WTC11 (cell line): ENCODE data around the gene CLDN14. TPM values are rescaled to one million over a fixed set of nuclear protein-coding genes. Genes with fewer than 3 reads are reported as not detected.

Experiments used
- ATAC-seq: fragments of 200-7000 bp; cut with Tn5 transposase; 2 replicates; pipeline ENCODE4 v1.10.0; 2021; ENCODE audit warnings: mild to moderate bottlenecking, moderate library complexity
- CTCF ChIA-PET: fragments of 300-600 bp; sonication (Branson Sonifier 250); formaldehyde crosslinking; loops from one replicate; lab custom pipeline; 2021; ENCODE audit warnings: antibody characterized with exemption; lab: Charles Lee
- POLR2A ChIA-PET: fragments of 350-600 bp; sonication (Branson Sonifier 250); formaldehyde crosslinking; loops from one replicate; lab custom pipeline; 2021; ENCODE audit warnings: antibody characterized with exemption; lab: Charles Lee
- DNase-seq: peaks from one replicate; pipeline ENCODE4 v3.0.0; 2021; ENCODE audit warnings: low spot score
- H3K27ac Mint-ChIP-seq: 2 replicates; pipeline ENCODE4 v1.8.0; 2021; ENCODE audit warnings: mixed read lengths
- H3K27me3 Mint-ChIP-seq: 2 replicates; pipeline ENCODE4 v1.8.0; 2021; ENCODE audit warnings: low read depth, mild to moderate bottlenecking, moderate library complexity, mixed read lengths
- H3K36me3 Mint-ChIP-seq: 2 replicates; pipeline ENCODE4 v1.8.0; 2021; ENCODE audit warnings: mixed read lengths
- H3K4me1 Mint-ChIP-seq: 2 replicates; pipeline ENCODE4 v1.8.0; 2022; ENCODE audit warnings: mixed read lengths
- H3K4me3 Mint-ChIP-seq: 2 replicates; pipeline ENCODE4 v1.8.0; 2021; ENCODE audit warnings: mild to moderate bottlenecking, moderate library complexity, mixed read lengths
- H3K9me3 Mint-ChIP-seq: 2 replicates; pipeline ENCODE4 v1.8.0; 2021; ENCODE audit warnings: mixed read lengths
- AR ChIP-seq: fragments of 250-450 bp; sonication (Bioruptor Pico); IDR thresholded peaks from 2 replicates; pipeline ENCODE4 v1.9.0; 2021; ENCODE audit warnings: mild to moderate bottlenecking
- ATF6 ChIP-seq: sonication (generic); formaldehyde crosslinking; IDR thresholded peaks from 2 replicates; pipeline ENCODE4 v1.8.1; 2023; ENCODE audit warnings: mild to moderate bottlenecking, missing genetic modification reagents
- ERG ChIP-seq: fragments of 250-450 bp; sonication (Bioruptor Pico); IDR thresholded peaks from 2 replicates; pipeline ENCODE4 v1.8.0; 2021; ENCODE audit warnings: mild to moderate bottlenecking
- GABPB1 ChIP-seq: sonication (generic); formaldehyde crosslinking; IDR thresholded peaks from 2 replicates; pipeline ENCODE4 v1.8.1; 2023; ENCODE audit warnings: mild to moderate bottlenecking, missing genetic modification reagents
- GRHL2 ChIP-seq: fragments of 250-450 bp; sonication (Bioruptor Pico); IDR thresholded peaks from 2 replicates; pipeline ENCODE4 v1.8.0; 2022; ENCODE audit warnings: mild to moderate bottlenecking, moderate library complexity; ENCODE audit not compliant: insufficient replicate concordance, severe bottlenecking
- IRF2 ChIP-seq: sonication (generic); formaldehyde crosslinking; IDR thresholded peaks from 2 replicates; pipeline ENCODE4 v1.8.0; 2022; ENCODE audit warnings: low read depth, missing genetic modification reagents, borderline replicate concordance
- JUN ChIP-seq: sonication (generic); formaldehyde crosslinking; IDR thresholded peaks from 2 replicates; pipeline ENCODE4 v1.8.0; 2023; ENCODE audit warnings: mild to moderate bottlenecking, missing genetic modification reagents
- NR1H2 ChIP-seq: sonication (generic); formaldehyde crosslinking; IDR thresholded peaks from 2 replicates; pipeline ENCODE4 v1.9.0; 2021; ENCODE audit warnings: mild to moderate bottlenecking, moderate library complexity, missing genetic modification reagents
- RORB ChIP-seq: fragments of 250-450 bp; sonication (Bioruptor Pico); IDR thresholded peaks from 2 replicates; pipeline ENCODE4 v1.9.0; 2021; ENCODE audit warnings: mild to moderate bottlenecking
- SMAD4 ChIP-seq: sonication (generic); formaldehyde crosslinking; IDR thresholded peaks from 2 replicates; pipeline ENCODE4 v1.8.0; 2022; ENCODE audit warnings: mild to moderate bottlenecking, missing genetic modification reagents
- STAT6 ChIP-seq: sonication (generic); formaldehyde crosslinking; conservative IDR thresholded peaks from 2 replicates; pipeline ENCODE4 v1.8.1; 2023; ENCODE audit warnings: mild to moderate bottlenecking, low read depth, missing genetic modification reagents, moderate library complexity
- TCF7 ChIP-seq: sonication (generic); formaldehyde crosslinking; IDR thresholded peaks from 2 replicates; pipeline ENCODE4 v1.8.0; 2022; ENCODE audit warnings: mild to moderate bottlenecking, low read depth, missing genetic modification reagents, moderate library complexity
- TEAD4 ChIP-seq: sonication (generic); formaldehyde crosslinking; IDR thresholded peaks from 2 replicates; pipeline ENCODE4 v1.8.0; 2022; ENCODE audit warnings: mild to moderate bottlenecking, missing genetic modification reagents
- ZBTB21 ChIP-seq: sonication (generic); formaldehyde crosslinking; IDR thresholded peaks from 2 replicates; pipeline ENCODE4 v1.8.1; 2023; ENCODE audit warnings: mild to moderate bottlenecking, missing genetic modification reagents, borderline replicate concordance
- ZNF219 ChIP-seq: sonication (generic); formaldehyde crosslinking; IDR thresholded peaks from 2 replicates; pipeline ENCODE4 v1.8.0; 2023; ENCODE audit warnings: missing genetic modification reagents, mild to moderate bottlenecking, borderline replicate concordance
- ZNF317 ChIP-seq: sonication (generic); formaldehyde crosslinking; IDR thresholded peaks from 2 replicates; pipeline ENCODE4 v1.8.1; 2023; ENCODE audit warnings: low read depth, mild to moderate bottlenecking, moderate library complexity, missing genetic modification reagents, borderline replicate concordance
- total RNA-seq: library from RNA; stranded (reverse); gene quantifications from 3 replicates; pipeline ENCODE4 v1.2.3, GENCODE V29; 2021
- TF ChIP-seq, protein P1 (sequence below): fragments of 250-450 bp; sonication (Bioruptor Pico); IDR thresholded peaks from 2 replicates; pipeline ENCODE4 v1.9.0; 2021; ENCODE audit warnings: moderate library complexity, mild to moderate bottlenecking, inconsistent platforms, borderline replicate concordance
- TF ChIP-seq, protein P2 (sequence below): fragments of 200-600 bp; IDR thresholded peaks from 2 replicates; pipeline ENCODE4 v1.8.0; 2022; ENCODE audit warnings: antibody characterized with exemption
- TF ChIP-seq, protein P3 (sequence below): sonication (generic); formaldehyde crosslinking; IDR thresholded peaks from 2 replicates; pipeline ENCODE4 v1.8.1; 2022; ENCODE audit warnings: mild to moderate bottlenecking, moderate library complexity, missing genetic modification reagents
- TF ChIP-seq, protein P4 (sequence below): sonication (generic); formaldehyde crosslinking; IDR thresholded peaks from 2 replicates; pipeline ENCODE4 v1.8.1; 2022; ENCODE audit warnings: missing genetic modification reagents, borderline replicate concordance

CLDN14 gene
- total RNA-seq, 1 experiment from 2014 or later = not detected

DNA sequence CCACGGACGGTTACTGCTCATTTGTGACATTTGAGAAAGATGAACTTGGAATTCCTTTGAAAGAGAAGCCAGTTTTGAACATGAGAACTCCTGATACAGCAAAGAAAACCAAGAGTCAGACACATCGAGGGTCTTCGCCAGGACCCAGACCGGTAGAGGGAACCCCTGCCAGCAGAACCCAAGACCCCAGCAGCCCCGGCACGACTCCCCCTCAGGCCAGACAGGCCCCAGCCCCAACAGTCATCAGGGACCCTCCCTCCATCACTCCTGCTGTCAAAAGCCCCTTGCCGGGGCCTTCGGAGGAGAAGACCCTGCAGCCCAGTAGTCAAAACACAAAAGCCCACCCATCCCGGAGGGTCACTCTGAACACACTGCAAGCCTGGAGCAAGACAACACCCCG, 67.0 kb downstream of the CLDN14 start (continued):
- TF ChIP-seq ATF6 (CRISPR knock-in tag) = no peak
- no peak for TF ChIP-seq RORB (CRISPR knock-in tag)
- TF ChIP-seq AR (CRISPR knock-in tag) = no peak
- TF ChIP-seq ZNF317 (CRISPR knock-in tag) = no peak
- no peak for TF ChIP-seq ERG
- no peak for TF ChIP-seq NR1H2
- TF ChIP-seq, all 79 proteins: peak for 0

GRCh38 chr21:36411301-36411700, 68.6 kb downstream of the CLDN14 start:
- no peak for DNase-seq
- CTCF ChIA-PET = interaction anchor here (0.6 to 0.7 kb wide), 2 partner anchors 8 to 159 kb away, joined by 3 to 5 read pairs; no protein-coding TSS in a partner anchor
- TF ChIP-seq, protein P1, sequence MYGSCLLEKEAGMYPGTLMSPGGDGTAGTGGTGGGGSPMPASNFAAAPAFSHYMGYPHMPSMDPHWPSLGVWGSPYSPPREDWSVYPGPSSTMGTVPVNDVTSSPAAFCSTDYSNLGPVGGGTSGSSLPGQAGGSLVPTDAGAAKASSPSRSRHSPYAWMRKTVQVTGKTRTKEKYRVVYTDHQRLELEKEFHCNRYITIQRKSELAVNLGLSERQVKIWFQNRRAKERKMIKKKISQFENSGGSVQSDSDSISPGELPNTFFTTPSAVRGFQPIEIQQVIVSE (CRISPR knock-in tag) = no peak
- TF ChIP-seq TEAD4 (CRISPR knock-in tag) = no peak
- TF ChIP-seq, protein P2, sequence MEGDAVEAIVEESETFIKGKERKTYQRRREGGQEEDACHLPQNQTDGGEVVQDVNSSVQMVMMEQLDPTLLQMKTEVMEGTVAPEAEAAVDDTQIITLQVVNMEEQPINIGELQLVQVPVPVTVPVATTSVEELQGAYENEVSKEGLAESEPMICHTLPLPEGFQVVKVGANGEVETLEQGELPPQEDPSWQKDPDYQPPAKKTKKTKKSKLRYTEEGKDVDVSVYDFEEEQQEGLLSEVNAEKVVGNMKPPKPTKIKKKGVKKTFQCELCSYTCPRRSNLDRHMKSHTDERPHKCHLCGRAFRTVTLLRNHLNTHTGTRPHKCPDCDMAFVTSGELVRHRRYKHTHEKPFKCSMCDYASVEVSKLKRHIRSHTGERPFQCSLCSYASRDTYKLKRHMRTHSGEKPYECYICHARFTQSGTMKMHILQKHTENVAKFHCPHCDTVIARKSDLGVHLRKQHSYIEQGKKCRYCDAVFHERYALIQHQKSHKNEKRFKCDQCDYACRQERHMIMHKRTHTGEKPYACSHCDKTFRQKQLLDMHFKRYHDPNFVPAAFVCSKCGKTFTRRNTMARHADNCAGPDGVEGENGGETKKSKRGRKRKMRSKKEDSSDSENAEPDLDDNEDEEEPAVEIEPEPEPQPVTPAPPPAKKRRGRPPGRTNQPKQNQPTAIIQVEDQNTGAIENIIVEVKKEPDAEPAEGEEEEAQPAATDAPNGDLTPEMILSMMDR = no peak
- no peak for TF ChIP-seq JUN (CRISPR knock-in tag)
- TF ChIP-seq SMAD4 = no peak
- TF ChIP-seq, protein P3, sequence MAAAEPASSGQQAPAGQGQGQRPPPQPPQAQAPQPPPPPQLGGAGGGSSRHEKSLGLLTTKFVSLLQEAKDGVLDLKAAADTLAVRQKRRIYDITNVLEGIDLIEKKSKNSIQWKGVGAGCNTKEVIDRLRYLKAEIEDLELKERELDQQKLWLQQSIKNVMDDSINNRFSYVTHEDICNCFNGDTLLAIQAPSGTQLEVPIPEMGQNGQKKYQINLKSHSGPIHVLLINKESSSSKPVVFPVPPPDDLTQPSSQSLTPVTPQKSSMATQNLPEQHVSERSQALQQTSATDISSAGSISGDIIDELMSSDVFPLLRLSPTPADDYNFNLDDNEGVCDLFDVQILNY (CRISPR knock-in tag) = no peak
- no peak for TF ChIP-seq TCF7 (CRISPR knock-in tag)
- no peak for TF ChIP-seq STAT6 (CRISPR knock-in tag)
- no peak for TF ChIP-seq GABPB1 (CRISPR knock-in tag)
- TF ChIP-seq IRF2 (CRISPR knock-in tag) = no peak
- TF ChIP-seq, protein P4, sequence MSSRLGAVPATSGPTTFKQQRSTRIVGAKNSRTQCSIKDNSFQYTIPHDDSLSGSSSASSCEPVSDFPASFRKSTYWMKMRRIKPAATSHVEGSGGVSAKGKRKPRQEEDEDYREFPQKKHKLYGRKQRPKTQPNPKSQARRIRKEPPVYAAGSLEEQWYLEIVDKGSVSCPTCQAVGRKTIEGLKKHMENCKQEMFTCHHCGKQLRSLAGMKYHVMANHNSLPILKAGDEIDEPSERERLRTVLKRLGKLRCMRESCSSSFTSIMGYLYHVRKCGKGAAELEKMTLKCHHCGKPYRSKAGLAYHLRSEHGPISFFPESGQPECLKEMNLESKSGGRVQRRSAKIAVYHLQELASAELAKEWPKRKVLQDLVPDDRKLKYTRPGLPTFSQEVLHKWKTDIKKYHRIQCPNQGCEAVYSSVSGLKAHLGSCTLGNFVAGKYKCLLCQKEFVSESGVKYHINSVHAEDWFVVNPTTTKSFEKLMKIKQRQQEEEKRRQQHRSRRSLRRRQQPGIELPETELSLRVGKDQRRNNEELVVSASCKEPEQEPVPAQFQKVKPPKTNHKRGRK (CRISPR knock-in tag) = no peak
- no peak for TF ChIP-seq GRHL2 (CRISPR knock-in tag)
- no peak for TF ChIP-seq ZNF219 (CRISPR knock-in tag)
- TF ChIP-seq ZBTB21 (CRISPR knock-in tag) = no peak
- TF ChIP-seq, all 79 proteins: peak for 0
- Mint-ChIP-seq H3K36me3 (peaks cover 50% of the 10 kb centered on the region), H3K9me3 (no peaks in the 10 kb centered on the region), H3K27me3 (no peaks in the 10 kb centered on the region), H3K4me1 (peaks cover 12% of the 10 kb centered on the region), H3K4me3 (no peak overlapping the region), H3K27ac (no peak overlapping the region)
- POLR2A ChIA-PET = no interaction called here
- ATAC-seq = no peak
